Measurements from ENCODE around the gene ITGA1. TPM values are rescaled to one million over a fixed set of nuclear protein-coding genes. Genes with fewer than 3 reads are reported as not detected.
A peak's percentile ranks its signal among the peaks of the same experiment; 100 is the strongest.

The ITGA1 gene
- total RNA-seq, 6 experiments from 2014 or later, result 66.5 to 116 (median 82.1) TPM

GRCh38 chr5:52997424-52997823 is 209.7 kb downstream of the ITGA1 start:
- no peak for DNase-seq
- intact Hi-C loops (cut with DNase I), result no loop called here
- H3K4me3 ChIP-seq, result no peak overlapping the region

DNA sequence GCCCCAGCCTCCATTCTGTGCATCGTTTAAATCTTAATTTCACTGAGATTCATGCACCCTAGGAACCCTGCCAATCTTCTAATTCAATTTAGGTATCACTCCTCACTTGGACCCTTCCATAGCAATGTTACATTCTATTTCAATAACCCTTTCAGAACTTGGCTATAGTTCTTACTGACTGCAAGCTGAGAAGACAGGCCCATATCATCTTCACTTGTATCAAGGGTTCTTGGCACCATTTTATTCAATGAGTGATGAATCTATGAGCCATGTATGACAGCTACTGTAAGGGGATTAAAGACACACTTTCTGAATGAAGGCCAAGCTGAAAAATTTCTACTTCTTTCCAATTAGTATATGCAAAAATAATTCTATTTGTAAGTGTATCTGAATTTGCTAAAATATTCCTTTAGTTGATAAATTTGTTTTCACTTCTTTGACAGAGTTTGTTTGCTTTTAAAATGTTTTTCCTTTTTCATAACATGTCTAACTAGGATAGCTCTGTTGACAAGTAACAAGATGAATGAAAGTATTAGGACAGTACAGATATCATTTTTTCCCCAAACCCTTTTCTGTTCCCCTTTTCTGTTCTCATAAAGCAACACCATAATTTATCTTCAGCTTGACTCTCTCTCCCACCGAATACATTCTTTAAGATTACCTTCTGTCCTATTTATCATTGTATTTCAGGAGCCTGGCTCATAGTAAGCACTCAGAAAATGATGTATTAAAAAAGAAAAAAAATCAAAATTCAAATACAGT is 211.0 kb downstream of the ITGA1 start:
- ATAC-seq (no peak), DNase-seq (no peak)
- WGBS (ENCODE audit: insufficient coverage, low coverage, low lambda C conversion rate, missing lambda C conversion rate), result 55% methylated on average over 2 of the region's 2 CpGs
- intact Hi-C loops (cut with DNase I), result no loop called here
- H3K36me3 ChIP-seq, result no peaks in the 10 kb centered on the region
- H3K27me3 ChIP-seq, result no peaks in the 10 kb centered on the region
- no peak for TF ChIP-seq POLR2A (IDR thresholded peaks at IDR 0.05)
- TF ChIP-seq, protein P1, sequence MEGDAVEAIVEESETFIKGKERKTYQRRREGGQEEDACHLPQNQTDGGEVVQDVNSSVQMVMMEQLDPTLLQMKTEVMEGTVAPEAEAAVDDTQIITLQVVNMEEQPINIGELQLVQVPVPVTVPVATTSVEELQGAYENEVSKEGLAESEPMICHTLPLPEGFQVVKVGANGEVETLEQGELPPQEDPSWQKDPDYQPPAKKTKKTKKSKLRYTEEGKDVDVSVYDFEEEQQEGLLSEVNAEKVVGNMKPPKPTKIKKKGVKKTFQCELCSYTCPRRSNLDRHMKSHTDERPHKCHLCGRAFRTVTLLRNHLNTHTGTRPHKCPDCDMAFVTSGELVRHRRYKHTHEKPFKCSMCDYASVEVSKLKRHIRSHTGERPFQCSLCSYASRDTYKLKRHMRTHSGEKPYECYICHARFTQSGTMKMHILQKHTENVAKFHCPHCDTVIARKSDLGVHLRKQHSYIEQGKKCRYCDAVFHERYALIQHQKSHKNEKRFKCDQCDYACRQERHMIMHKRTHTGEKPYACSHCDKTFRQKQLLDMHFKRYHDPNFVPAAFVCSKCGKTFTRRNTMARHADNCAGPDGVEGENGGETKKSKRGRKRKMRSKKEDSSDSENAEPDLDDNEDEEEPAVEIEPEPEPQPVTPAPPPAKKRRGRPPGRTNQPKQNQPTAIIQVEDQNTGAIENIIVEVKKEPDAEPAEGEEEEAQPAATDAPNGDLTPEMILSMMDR (IDR thresholded peaks at IDR 0.05), result no peak
- H3K9me3 ChIP-seq, result no peaks in the 10 kb centered on the region
- no peaks in the 10 kb centered on the region for H3K4me1 ChIP-seq
- no peak overlapping the region for H3K4me3 ChIP-seq
- H3K27ac ChIP-seq, result no peak overlapping the region

More at GRCh38 chr5:52997424-52997823, 209.7 kb downstream of the ITGA1 start:
- 44% methylated on average over 6 of the region's 6 CpGs for WGBS (ENCODE audit: insufficient coverage, low coverage, low lambda C conversion rate, missing lambda C conversion rate)
- no peak overlapping the region for H3K27ac ChIP-seq
- no peaks in the 10 kb centered on the region for H3K36me3 ChIP-seq
- no peaks in the 10 kb centered on the region for H3K4me1 ChIP-seq
- H3K9me3 ChIP-seq, result no peaks in the 10 kb centered on the region
- TF ChIP-seq POLR2A (IDR thresholded peaks at IDR 0.05), result no peak
- TF ChIP-seq, protein P1 (IDR thresholded peaks at IDR 0.05), result no peak
- no peaks in the 10 kb centered on the region for H3K27me3 ChIP-seq
- ATAC-seq, result peak in 3 of 4 donors; percentile 35 to 55 (median 36)

- ATAC-seq (no peak), DNase-seq (no peak)
- Histone ChIP-seq H3K27me3 (no peaks in the 10 kb centered on the region), H3K27ac (no peak overlapping the region), H3K36me3 (no peaks in the 10 kb centered on the region), H3K4me1 (no peaks in the 10 kb centered on the region), H3K9me3 (no peaks in the 10 kb centered on the region), H3K4me3 (no peak overlapping the region)
- intact Hi-C loops (cut with DNase I), result no loop called here
- 67% methylated on average over 1 of the region's 1 CpG for whole genome bisulfite sequencing (ENCODE audit: insufficient coverage, low coverage, low lambda C conversion rate, missing lambda C conversion rate)
- TF ChIP-seq, protein P1 (IDR thresholded peaks at IDR 0.05), result no peak
- no peak for TF ChIP-seq POLR2A (IDR thresholded peaks at IDR 0.05)
Measured at GRCh38 chr5:52999344-52999949, 211.7 kb downstream of the ITGA1 start.

- no peak for DNase-seq
- intact Hi-C loops (cut with DNase I), result no loop called here
- H3K36me3 ChIP-seq, result no peaks in the 10 kb centered on the region
- no peak overlapping the region for H3K27ac ChIP-seq
- no peaks in the 10 kb centered on the region for H3K27me3 ChIP-seq
- 60% methylated on average over 4 of the region's 4 CpGs for WGBS (ENCODE audit: insufficient coverage, low coverage, low lambda C conversion rate, missing lambda C conversion rate)
- no peaks in the 10 kb centered on the region for H3K9me3 ChIP-seq
- H3K4me3 ChIP-seq, result no peak overlapping the region
- H3K4me1 ChIP-seq, result no peaks in the 10 kb centered on the region
- ATAC-seq, result no peak
- TF ChIP-seq, protein P1 (IDR thresholded peaks at IDR 0.05), result no peak
- no peak for TF ChIP-seq POLR2A (IDR thresholded peaks at IDR 0.05)
Measured at GRCh38 chr5:53001541-53001940, 213.8 kb downstream of the ITGA1 start.
